ENCODE data around the gene ARHGAP23.

- TF ChIP-seq CTCF (IDR thresholded peaks at IDR 0.05) (no peak), POLR2A (IDR thresholded peaks at IDR 0.05) (no peak), POLR2AphosphoS5 (IDR thresholded peaks at IDR 0.05) (no peak)
Observed at GRCh38 chr17:38417210-38417951, 10.9 kb upstream of the ARHGAP23 start.

Data from prostate gland (tissue), 2 donors.